NCI-H446 (cell line): ENCODE data around the gene ANTXR2.

Experiments used
- DNase-seq, 2 experiments: peaks; one replicate each; lab custom pipeline; 2025; lab: John Stamatoyannopoulos, UW

The ANTXR2 gene

DNA sequence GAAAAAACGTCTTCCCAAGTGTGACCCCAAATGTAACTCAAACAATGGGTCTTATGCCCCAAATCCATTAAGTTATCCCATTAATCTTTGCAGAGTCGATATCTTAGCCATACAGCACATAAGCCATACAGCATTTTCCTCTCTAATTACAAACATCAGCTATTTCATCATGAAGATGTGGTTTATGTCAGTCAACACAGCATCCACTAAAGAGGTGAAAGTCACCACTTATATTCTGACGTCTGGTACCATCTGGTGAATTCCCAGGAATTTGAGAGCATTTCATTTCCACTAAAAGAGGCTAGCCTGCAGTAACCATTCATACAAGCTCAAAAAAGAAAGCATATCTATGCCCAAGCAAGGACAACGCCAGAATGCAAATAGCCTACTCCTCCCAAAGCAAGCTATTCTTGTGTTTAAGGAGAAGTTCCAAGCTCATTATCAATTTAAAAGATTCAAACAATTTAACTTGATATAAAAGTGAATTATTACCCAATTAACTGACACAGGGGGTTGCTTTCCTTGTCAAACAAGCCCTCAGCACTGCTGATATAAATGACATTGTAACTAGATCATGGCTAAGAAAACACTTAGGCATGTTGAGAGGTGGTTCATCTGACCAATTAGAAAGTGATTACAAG lies 203.3 kb downstream of the ANTXR2 start:
- no peak for DNase-seq

DNA sequence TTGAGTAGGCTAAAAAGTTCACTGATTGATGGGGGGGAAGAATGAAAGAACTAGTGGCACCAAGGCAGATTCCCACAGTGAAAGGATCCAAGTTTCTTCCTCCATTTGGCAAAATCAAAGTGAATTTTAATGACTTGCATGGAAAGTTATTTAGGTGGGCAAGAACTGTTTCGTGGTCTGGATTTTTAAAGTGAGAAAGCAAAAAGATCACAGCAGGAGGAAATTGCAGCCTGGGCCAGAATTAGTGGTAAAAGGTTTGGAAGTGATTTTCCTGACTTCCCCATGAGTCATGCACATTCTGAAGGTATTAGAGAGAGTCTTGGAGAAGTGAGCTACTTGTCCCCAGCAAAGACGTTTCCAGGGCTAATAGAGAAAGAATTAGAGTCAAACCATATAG lies 207.8 kb downstream of the ANTXR2 start:
- no peak for DNase-seq

DNA sequence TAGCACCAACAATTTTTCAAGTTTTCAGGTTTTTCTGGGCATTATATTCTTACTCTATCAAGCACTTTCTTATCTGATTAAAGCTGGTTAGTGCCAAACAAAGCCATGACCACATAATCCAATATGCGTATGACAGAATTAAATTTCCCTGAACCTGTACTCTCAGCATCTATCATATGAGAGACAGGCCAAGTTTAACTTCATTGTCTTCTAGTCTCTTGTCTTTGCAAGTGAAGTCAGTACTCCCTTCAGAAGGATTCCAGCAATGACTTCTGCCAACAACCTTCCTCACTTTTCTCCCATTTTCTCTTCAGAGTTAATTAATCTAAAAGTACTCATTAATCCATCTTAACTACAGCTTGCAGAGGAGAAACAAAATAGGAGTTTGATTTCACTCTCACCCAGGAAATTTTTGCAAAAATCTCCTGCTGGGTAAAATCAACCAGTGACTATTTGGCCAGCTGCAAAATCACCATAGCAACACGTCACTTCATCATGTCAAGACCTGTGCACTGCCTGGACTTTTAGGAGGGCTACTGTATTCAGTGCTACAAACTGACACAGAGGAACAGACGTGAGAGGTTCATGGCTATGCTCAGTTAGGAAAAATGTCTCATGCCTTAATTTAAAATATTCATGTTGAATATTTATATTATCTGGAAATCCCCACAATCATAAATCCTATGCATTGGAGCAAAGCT lies 208.4 kb downstream of the ANTXR2 start:
- DNase-seq: peak; percentile 31 to 41

DNA sequence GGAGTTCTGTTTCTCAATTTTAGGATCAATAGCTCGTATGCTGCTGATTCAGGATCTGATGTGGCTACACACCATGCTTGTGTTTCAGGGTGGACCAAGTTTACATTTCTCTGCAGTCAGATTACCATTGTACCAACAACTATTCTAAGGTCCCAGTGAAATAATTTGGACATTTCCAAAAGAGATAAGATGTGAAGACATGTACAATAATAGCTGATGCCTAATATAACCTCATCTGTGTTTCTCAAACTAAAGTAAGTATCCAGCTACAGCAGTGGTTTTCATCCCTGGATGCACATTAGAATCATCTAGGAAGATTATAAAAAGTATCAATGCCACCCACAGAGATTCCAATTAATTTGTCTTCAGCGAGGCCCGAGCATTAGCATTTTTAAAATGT lies 209.7 kb downstream of the ANTXR2 start:
- no peak for DNase-seq

DNA sequence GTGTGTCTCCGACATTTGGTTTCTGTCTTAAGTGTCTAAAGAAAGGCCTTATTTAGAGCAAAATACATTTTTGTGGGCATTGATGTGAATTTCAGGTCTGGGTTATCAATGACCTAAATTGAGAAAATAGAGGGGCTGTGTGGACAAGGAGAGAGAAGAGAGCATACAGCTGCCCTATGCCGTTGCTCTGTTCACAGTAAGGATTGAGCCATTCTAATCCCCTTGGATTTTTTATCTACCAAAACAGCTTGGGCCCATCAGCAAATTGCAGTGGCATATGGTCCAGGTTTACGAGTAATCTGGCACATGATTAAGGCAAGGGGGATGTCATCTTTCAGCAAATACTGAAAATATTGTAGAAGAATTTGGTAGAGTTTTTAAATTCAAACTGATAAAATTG lies 210.2 kb downstream of the ANTXR2 start:
- peak in 1 of 2 experiments; percentile 58 for DNase-seq

DNA sequence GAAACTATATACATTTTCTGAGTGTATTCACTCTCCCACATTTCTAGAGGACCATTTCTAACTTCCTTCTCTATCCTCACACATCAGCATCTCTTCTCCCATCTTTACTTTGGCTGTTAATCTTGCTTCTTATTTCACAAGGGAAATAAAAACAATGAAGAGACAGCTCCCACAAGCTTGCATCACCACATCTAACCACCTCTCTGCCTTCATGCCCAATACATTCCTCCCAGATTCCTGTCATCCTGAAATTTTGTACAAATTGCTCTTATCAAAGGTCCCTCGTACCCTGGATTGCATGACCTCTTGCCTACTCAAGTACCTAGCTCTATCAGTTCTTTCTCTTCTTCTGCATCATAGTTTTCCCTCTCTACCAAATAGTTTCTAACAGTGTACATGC lies 215.2 kb downstream of the ANTXR2 start:
- no peak for DNase-seq

DNA sequence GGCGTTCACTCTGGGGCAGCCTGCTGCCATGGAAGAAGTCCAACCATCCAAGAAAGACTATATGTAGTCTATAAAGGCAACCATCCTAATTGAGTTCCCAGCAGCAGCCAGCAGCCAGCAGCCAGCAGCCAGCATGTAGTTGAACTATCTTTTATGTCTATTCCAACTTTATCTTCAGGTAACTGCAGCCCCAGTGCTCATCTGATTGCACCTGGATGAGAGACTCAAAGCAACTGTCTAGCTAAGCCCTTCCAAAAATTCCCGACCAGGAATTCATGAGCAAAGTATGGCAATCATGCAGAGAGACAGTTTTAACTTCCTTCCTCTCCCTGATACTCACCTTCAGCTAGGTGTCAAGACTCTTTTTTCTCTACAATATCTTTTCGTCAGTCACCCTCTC lies 216.8 kb downstream of the ANTXR2 start:
- no peak for DNase-seq

DNA sequence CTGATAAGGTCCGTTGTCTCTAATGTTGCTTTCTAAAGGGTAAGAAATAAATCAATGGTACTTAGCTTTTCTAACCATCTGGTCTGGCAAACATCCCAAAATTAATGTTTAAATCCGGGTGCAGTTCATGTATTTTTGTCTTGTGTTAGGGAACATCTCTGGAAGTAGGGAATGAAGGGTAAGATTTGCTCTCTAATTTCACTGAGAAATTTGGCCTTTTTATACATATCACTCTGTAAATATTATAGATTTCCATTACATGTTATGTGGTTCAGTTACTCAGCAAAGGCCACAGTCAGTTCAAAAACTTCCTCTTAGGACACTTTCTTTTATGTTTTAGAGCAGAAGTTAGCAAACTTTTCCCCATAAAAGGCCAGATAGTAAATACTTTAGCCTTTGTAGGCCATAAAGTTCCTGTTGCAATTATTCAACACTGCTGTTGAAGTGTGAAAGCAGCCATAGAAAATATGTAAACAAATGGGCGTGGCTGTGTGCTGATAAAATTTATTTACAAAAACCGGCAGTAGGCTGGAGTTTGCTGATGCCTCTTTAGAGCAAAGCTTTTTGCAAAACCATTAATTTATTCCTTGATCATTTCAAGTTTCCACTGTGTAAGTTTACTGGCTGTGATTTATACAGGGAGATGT lies 218.1 kb downstream of the ANTXR2 start:
- DNase-seq: peak in 1 of 2 experiments; percentile 49

DNA sequence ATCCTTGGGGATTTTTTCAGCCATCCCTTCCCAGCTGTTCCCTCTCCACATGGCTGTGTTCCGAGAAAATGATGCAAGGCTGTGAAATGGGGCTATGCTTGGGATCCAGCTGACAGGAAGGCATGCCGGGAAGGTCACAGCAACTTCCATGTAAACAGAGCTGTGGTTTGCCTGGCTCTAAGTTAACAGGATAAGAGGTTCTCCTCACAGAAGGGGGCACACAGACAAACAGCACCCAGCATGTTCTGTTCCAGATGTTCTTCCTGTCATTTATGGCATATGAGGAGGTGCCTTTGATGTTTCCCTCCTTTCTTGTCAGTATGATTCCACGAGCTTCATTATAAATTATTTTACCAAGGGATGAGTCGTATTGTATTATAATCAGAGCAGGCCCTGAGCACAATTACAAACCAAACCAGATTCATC lies 220.7 kb downstream of the ANTXR2 start:
- DNase-seq: no peak

DNA sequence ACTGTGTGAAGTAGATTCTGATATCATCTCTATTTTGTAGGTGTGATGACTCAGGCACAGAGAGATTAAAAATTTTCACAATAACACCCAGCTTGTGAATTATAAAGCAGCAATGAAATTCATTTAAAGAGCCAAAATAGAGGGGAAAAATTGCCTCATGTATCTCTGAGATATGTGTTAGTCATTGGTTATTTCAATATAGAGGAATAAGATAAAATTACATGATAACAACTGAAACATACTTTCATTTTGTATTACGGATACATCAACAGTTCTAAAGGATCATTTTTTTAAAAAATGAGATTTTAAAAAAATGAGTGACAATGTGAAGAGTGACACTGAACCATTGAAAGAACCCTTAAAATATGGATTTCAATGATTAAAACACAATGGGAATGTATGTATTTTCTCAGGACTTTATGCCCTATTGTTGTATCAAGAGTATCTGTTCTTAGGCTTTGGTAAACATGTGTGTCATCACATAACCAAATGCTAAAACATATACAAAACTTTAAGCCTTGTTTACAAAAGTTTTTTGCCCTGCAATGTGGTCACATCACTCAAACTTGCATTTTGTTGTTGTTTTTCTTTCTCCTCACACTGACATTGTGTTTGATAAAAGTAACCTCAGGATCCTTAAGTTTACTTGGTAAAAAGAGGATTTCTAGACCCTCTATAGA lies 221.3 kb downstream of the ANTXR2 start:
- DNase-seq: no peak
